K562 (cell line): ENCODE data around the gene OR56B4. TPM values are rescaled to one million over a fixed set of nuclear protein-coding genes. Genes with fewer than 3 reads are reported as not detected.

Experiments used
- ATAC-seq: fragments of 200-7000 bp; cut with Tn5 transposase; 3 replicates; pipeline ENCODE4 v1.9.1; 2020; ENCODE audit warnings: moderate library complexity
- BruUV-seq: library from RNA; stranded (reverse); fragments of 400-500 nt; replicated peaks from 2 replicates; lab custom pipeline; 2021; lab: Mats Ljungman, UMichigan
- CTCF ChIA-PET: fragments of 300-600 bp; formaldehyde crosslinking; extraction: SDS; loops from one replicate; lab custom pipeline; 2021; ENCODE audit warnings: low intra/inter-chr PET ratio; lab: Yijun Ruan, JAX
- POLR2A ChIA-PET: fragments of 300-600, 350-650 bp; sonication (Branson Sonifier 250); formaldehyde crosslinking; extraction: SDS; loops from one replicate; lab custom pipeline; 2021; ENCODE audit warnings: antibody characterized with exemption, inconsistent platforms; lab: Yijun Ruan, JAX
- DNase-seq, 4 experiments: peaks; one replicate each; pipeline versions ENCODE4 v3.0.0 to v3.0.0-alpha.2; 2011 to 2018; ENCODE audit warnings: low spot score in 3 of 4, mixed read lengths in 3 of 4; ENCODE audit errors: extremely low read depth in 1 of 4
- FAIRE-seq: peaks from 2 replicates; lab custom pipeline; 2011; peaks lifted over from hg19 to GRCh38; lab: Jason Lieb, UNC
- H2AFZ ChIP-seq: 2 replicates; pipeline ENCODE4 v1.6.0; 2011; ENCODE audit warnings: low read depth, low read length, control low read depth, inconsistent platforms
- H3K27ac ChIP-seq: fragments of 200-600 bp; 3 replicates; pipeline ENCODE4 v1.8.0; 2011; ENCODE audit warnings: low read depth, mild to moderate bottlenecking, control low read depth, inconsistent platforms, low read length, moderate library complexity, mixed read lengths; ENCODE audit errors: extremely low read depth
- H3K27me3 ChIP-seq, 2 experiments: fragments of 300-600 bp in 1 of 2; 2 replicates in 1 of 2; 3 replicates in 1 of 2; pipeline versions ENCODE4 v1.6.0 to v1.8.0; 2011; ENCODE audit warnings: inconsistent platforms in 2 of 2, low read length in 2 of 2, mild to moderate bottlenecking in 1 of 2, mixed read lengths in 1 of 2, moderate library complexity in 1 of 2; ENCODE audit not compliant: control insufficient read depth in 2 of 2, insufficient read depth in 2 of 2
- H3K36me3 ChIP-seq: fragments of 300-600 bp; 3 replicates; pipeline ENCODE4 v1.8.0; 2011; ENCODE audit warnings: mild to moderate bottlenecking, low read length, inconsistent platforms; ENCODE audit not compliant: control insufficient read depth, insufficient read depth
- H3K4me1 ChIP-seq, 2 experiments: fragments of 200-600 bp in 1 of 2; replicated peaks in 1 of 2; 2 replicates in 1 of 2; 3 replicates in 1 of 2; pipeline versions ENCODE4 v1.5.1 to v1.8.0; 2011; ENCODE audit warnings: inconsistent platforms in 2 of 2, low read length in 2 of 2, mild to moderate bottlenecking in 1 of 2, mixed read lengths in 1 of 2, moderate library complexity in 1 of 2; ENCODE audit not compliant: control insufficient read depth in 2 of 2, insufficient read depth in 2 of 2
- H3K4me2 ChIP-seq: 2 replicates; pipeline ENCODE4 v1.6.1; 2011; ENCODE audit warnings: low read length, control low read depth, inconsistent platforms, mixed read lengths; ENCODE audit not compliant: insufficient read depth
- H3K4me3 ChIP-seq: fragments of 200-600 bp; sonication (generic), shearing (Covaris generic); 2 replicates; pipeline ENCODE4 v1.5.1; 2016; ENCODE audit warnings: control low read depth, inconsistent platforms
- H3K79me2 ChIP-seq: fragments of 200-600 bp; 3 replicates; pipeline ENCODE4 v1.8.0; 2011; ENCODE audit warnings: low read length, inconsistent platforms; ENCODE audit not compliant: control insufficient read depth, insufficient read depth
- H3K9ac ChIP-seq, 2 experiments: 2 replicates each; pipeline versions ENCODE4 v1.6.0 to v1.6.1; 2011; ENCODE audit warnings: low read depth in 2 of 2, low read length in 2 of 2, control low read depth in 1 of 2, inconsistent platforms in 1 of 2, mild to moderate bottlenecking in 1 of 2, mixed read lengths in 1 of 2; ENCODE audit not compliant: insufficient read depth in 1 of 2
- H3K9me1 ChIP-seq: one replicate; pipeline ENCODE4 v1.6.0; 2011; ENCODE audit warnings: inconsistent platforms, mild to moderate bottlenecking, low read length, moderate library complexity; ENCODE audit not compliant: control insufficient read depth, insufficient read depth
- H3K9me3 ChIP-seq: replicated peaks from 2 replicates; pipeline ENCODE4 v1.5.1; 2011; ENCODE audit warnings: low read depth, low read length, inconsistent platforms; ENCODE audit not compliant: control insufficient read depth, insufficient read depth
- H4K20me1 ChIP-seq: replicated peaks from 2 replicates; pipeline ENCODE4 v1.6.1; 2011; ENCODE audit warnings: low read length, inconsistent platforms, mixed read lengths; ENCODE audit not compliant: control insufficient read depth, insufficient read depth
- MTA2 ChIP-seq: fragments of 450-650 bp; IDR thresholded peaks from 2 replicates; pipeline ENCODE4 v1.6.1; 2016; ENCODE audit warnings: low read depth
- WGBS: fragments of 100-300 bp; shearing (Covaris generic); methylation state at CpG from one replicate; pipeline ENCODE4 v1.1.6; 2016; ENCODE audit warnings: low coverage, mixed read lengths; ENCODE audit not compliant: insufficient coverage; ENCODE audit errors: missing lambda C conversion rate; 5-methylcytosine and 5-hydroxymethylcytosine counted together
- in situ Hi-C: fragments of 300-500 bp; cut with MboI; formaldehyde crosslinking; loops from 4 replicates; pipeline ENCODE4 v1.15.0; 2018; ENCODE audit warnings: inconsistent platforms, mixed read lengths
- intact Hi-C: fragments of 100-400 bp; cut with micrococcal nuclease; formaldehyde crosslinking; loops from 2 replicates; pipeline ENCODE4 v1.14.2; 2022
- polyA plus RNA-seq, 8 experiments: library from polyadenylated mRNA; depleted of rRNA in 4 of 8; stranded (reverse) in 5 of 8; unstranded in 3 of 8; fragments of >200 nt; fragmentation: Nextera tagmentation in 2 of 8; fragmentation: Illumina TruSeq in 1 of 8; extraction: Ambion mirVana in 2 of 8; extraction: Trizol in 1 of 8; gene quantifications; 2 replicates each; pipeline versions ENCODE4 v1.2.1 to v1.2.3, GENCODE V29; 2011 to 2014; ENCODE audit warnings: inconsistent platforms in 1 of 8, missing spikeins in 1 of 8
- total RNA-seq, 7 experiments: library from RNA; depleted of rRNA in 6 of 7; stranded (reverse); fragments of >200 nt in 6 of 7; fragmentation: Illumina TruSeq in 2 of 7; extraction: Trizol in 2 of 7; gene quantifications; 2 replicates each; pipeline versions ENCODE4 v1.2.1 to v1.2.3, GENCODE V29; 2011 to 2021; ENCODE audit warnings: low replicate concordance in 1 of 7
- TF ChIP-seq, protein P1 (sequence below), 3 experiments: IDR thresholded peaks in 2 of 3; conservative IDR thresholded peaks in 1 of 3; 2 replicates each; pipeline ENCODE4 v1.5.1; 2011 to 2012; ENCODE audit warnings: low read length in 3 of 3, mild to moderate bottlenecking in 3 of 3, control low read depth in 2 of 3, improper control_type of control experiment in 1 of 3, inconsistent platforms in 1 of 3, low read depth in 1 of 3, mixed read lengths in 1 of 3, moderate library complexity in 1 of 3; ENCODE audit not compliant: insufficient read depth in 2 of 3

The OR56B4 gene
- total and polyA plus RNA-seq, 9 of the 15 experiments (the other 6 are each of a cell fraction or from before 2014, with no cell fraction given), result 0.07 TPM; not detected in 8

DNA sequence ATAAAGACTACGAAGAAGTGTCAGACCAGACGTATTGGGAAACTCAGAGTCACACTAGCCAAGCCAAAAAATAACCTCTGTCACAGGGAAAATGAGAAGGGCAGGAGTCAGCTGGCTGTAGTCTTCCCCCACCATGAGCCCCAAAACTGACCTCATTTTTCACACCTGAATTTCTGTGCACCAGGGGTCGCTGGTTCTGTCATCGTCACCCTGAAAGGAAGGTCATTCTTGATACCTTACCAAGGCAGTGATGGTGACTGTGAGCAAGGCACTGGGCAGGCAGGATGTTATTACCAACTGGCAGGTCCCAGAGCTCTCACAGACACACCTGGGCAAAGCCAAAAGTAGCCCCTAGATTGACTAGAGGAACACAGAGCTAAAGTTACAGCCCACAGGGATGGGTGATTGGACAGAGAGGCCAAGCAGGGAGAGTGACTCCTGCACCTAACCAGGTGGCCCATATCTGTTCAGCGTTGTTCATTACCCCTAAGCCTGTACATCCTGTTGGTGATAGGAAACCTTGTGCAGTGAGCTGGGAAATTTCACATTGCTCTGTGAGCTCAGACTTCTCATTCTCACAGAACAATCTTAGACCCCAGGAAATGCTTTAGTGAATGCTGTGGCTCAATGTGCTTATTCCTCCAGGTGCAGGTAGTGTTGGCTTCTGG, 44.7 kb upstream of the OR56B4 start:
- CTCF ChIA-PET, result no interaction called here
- no peak overlapping the region for H3K9ac ChIP-seq
- H3K27me3 ChIP-seq, result peaks cover 0 to 6% of the 10 kb centered on the region in 2 experiments; a peak in 2 of 5 replicates
- no peaks in the 10 kb centered on the region for H3K36me3 ChIP-seq
- no peak for TF ChIP-seq MTA2
- TF ChIP-seq, protein P1, sequence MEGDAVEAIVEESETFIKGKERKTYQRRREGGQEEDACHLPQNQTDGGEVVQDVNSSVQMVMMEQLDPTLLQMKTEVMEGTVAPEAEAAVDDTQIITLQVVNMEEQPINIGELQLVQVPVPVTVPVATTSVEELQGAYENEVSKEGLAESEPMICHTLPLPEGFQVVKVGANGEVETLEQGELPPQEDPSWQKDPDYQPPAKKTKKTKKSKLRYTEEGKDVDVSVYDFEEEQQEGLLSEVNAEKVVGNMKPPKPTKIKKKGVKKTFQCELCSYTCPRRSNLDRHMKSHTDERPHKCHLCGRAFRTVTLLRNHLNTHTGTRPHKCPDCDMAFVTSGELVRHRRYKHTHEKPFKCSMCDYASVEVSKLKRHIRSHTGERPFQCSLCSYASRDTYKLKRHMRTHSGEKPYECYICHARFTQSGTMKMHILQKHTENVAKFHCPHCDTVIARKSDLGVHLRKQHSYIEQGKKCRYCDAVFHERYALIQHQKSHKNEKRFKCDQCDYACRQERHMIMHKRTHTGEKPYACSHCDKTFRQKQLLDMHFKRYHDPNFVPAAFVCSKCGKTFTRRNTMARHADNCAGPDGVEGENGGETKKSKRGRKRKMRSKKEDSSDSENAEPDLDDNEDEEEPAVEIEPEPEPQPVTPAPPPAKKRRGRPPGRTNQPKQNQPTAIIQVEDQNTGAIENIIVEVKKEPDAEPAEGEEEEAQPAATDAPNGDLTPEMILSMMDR (IDR thresholded peaks at IDR 0.05 in 2 of 3, conservative IDR thresholded peaks at IDR 0.05 in 1 of 3; ENCODE audit: insufficient read depth in 2 of 3, low read depth in 1 of 3, low read length in 3 of 3), result peak in 2 of 3 experiments; percentile 19 to 37; a peak in 1 of 6 replicates
- DNase-seq (peak in 1 of 4 experiments; percentile 7), FAIRE-seq (no peak), ATAC-seq (no peak)
- H3K9me3 ChIP-seq, result no peaks in the 10 kb centered on the region
- 2% methylated on average over 4 of the region's 5 CpGs for WGBS
- no peak overlapping the region for H3K4me2 ChIP-seq
- no peak overlapping the region for H2AFZ ChIP-seq
- in situ Hi-C loops, result no loop called here
- no TSS peak for BruUV-seq
- H4K20me1 ChIP-seq, result no peaks in the 10 kb centered on the region
- intact Hi-C loops, result no loop called here
- H3K4me1 ChIP-seq, result no peaks in the 10 kb centered on the region
- no peaks in the 10 kb centered on the region for H3K9me1 ChIP-seq
- POLR2A ChIA-PET, result interaction anchor here (0.6 kb wide), 1 partner anchor 22 kb away, joined by 3 read pairs; no protein-coding TSS in a partner anchor
- H3K4me3 ChIP-seq, result no peak overlapping the region
- no peaks in the 10 kb centered on the region for H3K79me2 ChIP-seq
- no peak overlapping the region for H3K27ac ChIP-seq
